Suprapubic skin (tissue), 3 donors: Measurements from ENCODE around the gene CNN2.

Experiments
- EP300 ChIP-seq: sonication (generic); formaldehyde crosslinking; IDR thresholded peaks from one replicate; pipeline ENCODE4 v1.6.1; 2017; ENCODE audit warnings: antibody characterized with exemption
- POLR2A ChIP-seq, 2 donors: fragments of 450-650 bp; IDR thresholded peaks; one replicate each; pipeline ENCODE4 v1.6.1; 2017; ENCODE audit warnings: antibody characterized with exemption in 2 of 2, mild to moderate bottlenecking in 2 of 2, moderate library complexity in 2 of 2
- TF ChIP-seq, protein P1 (sequence below), 2 donors: fragments of 200-600 bp in 1 of 2; fragments of 450-650 bp in 1 of 2; sonication (generic) in 1 of 2; IDR thresholded peaks; one replicate each; pipeline ENCODE4 v1.5.1; 2016 to 2019; ENCODE audit warnings: antibody characterized with exemption in 2 of 2, mild to moderate bottlenecking in 1 of 2, moderate library complexity in 1 of 2

- TF ChIP-seq POLR2A (IDR thresholded peaks at IDR 0.05) (no peak), EP300 (no peak)
- TF ChIP-seq, protein P1, sequence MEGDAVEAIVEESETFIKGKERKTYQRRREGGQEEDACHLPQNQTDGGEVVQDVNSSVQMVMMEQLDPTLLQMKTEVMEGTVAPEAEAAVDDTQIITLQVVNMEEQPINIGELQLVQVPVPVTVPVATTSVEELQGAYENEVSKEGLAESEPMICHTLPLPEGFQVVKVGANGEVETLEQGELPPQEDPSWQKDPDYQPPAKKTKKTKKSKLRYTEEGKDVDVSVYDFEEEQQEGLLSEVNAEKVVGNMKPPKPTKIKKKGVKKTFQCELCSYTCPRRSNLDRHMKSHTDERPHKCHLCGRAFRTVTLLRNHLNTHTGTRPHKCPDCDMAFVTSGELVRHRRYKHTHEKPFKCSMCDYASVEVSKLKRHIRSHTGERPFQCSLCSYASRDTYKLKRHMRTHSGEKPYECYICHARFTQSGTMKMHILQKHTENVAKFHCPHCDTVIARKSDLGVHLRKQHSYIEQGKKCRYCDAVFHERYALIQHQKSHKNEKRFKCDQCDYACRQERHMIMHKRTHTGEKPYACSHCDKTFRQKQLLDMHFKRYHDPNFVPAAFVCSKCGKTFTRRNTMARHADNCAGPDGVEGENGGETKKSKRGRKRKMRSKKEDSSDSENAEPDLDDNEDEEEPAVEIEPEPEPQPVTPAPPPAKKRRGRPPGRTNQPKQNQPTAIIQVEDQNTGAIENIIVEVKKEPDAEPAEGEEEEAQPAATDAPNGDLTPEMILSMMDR (IDR thresholded peaks at IDR 0.05): no peak
These were observed 9.7 kb downstream of the CNN2 start for GRCh38 chr19:1035998-1036621.
